ENCODE measurements around the gene KCND3. TPM values are rescaled to one million over a fixed set of nuclear protein-coding genes. Genes with fewer than 3 reads are reported as not detected.

Gene KCND3
- total RNA-seq, 1 donor: 0.31 TPM

- no peak overlapping the region for H3K4me3 ChIP-seq (ENCODE audit: low read length)
- no peaks in the 10 kb centered on the region for H3K9me3 ChIP-seq (ENCODE audit: low read depth, low read length)
- H3K4me1 ChIP-seq (ENCODE audit: insufficient read depth, low read length): peaks cover 21% of the 10 kb centered on the region
- H3K27me3 ChIP-seq (ENCODE audit: insufficient read depth, low read length): no peaks in the 10 kb centered on the region
These were observed 264.3 kb downstream of the KCND3 start for GRCh38 chr1:111725192-111725591.

- Histone ChIP-seq H3K4me1 (ENCODE audit: insufficient read depth, low read length) (peaks cover 28% of the 10 kb centered on the region), H3K4me3 (ENCODE audit: low read length) (no peak overlapping the region), H3K27me3 (ENCODE audit: insufficient read depth, low read length) (no peaks in the 10 kb centered on the region), H3K9me3 (ENCODE audit: low read depth, low read length) (no peaks in the 10 kb centered on the region)
These were observed 265.6 kb downstream of the KCND3 start for GRCh38 chr1:111723871-111724270.

GRCh38 chr1:111723091-111723806, 266.2 kb downstream of the KCND3 start:
- Histone ChIP-seq H3K4me1 (ENCODE audit: insufficient read depth, low read length) (peaks cover 28% of the 10 kb centered on the region), H3K9me3 (ENCODE audit: low read depth, low read length) (no peaks in the 10 kb centered on the region), H3K4me3 (ENCODE audit: low read length) (no peak overlapping the region), H3K27me3 (ENCODE audit: insufficient read depth, low read length) (no peaks in the 10 kb centered on the region)

- Histone ChIP-seq H3K9me3 (ENCODE audit: low read depth, low read length) (no peaks in the 10 kb centered on the region), H3K27me3 (ENCODE audit: insufficient read depth, low read length) (no peaks in the 10 kb centered on the region), H3K4me1 (ENCODE audit: insufficient read depth, low read length) (peaks cover 28% of the 10 kb centered on the region), H3K4me3 (ENCODE audit: low read length) (no peak overlapping the region)
These were observed 268.3 kb downstream of the KCND3 start for GRCh38 chr1:111720977-111721786.

Other genes with a start within 250 kb of the KCND3 start
- 30.0 TPM for gene DDX20, start 233.8 kb downstream of the KCND3 start, total RNA-seq

Measured in mononuclear cell (primary cell).